Left lung (tissue), 10 donors: Measurements from ENCODE around the gene NUDT22. TPM values are rescaled to one million over a fixed set of nuclear protein-coding genes. Genes with fewer than 3 reads are reported as not detected.
A peak's percentile ranks its signal among the peaks of the same experiment; 100 is the strongest.

Experiments
- ATAC-seq: fragments of 200-7000 bp; cut with Tn5 transposase; one replicate; pipeline ENCODE4 v1.9.1; 2020; ENCODE audit warnings: moderate library complexity
- DNase-seq, 4 donors: peaks; one replicate each; pipeline ENCODE4 v3.0.0-alpha.2; 2013 to 2020
- H3K27ac ChIP-seq, 2 donors: fragments of 200-600 bp; sonication (generic) in 1 of 2; one replicate each; pipeline versions ENCODE4 v1.5.0 to v1.8.0; 2020 to 2021
- H3K27me3 ChIP-seq, 2 donors: fragments of 200-600 bp; sonication (generic) in 1 of 2; one replicate each; pipeline versions ENCODE4 v1.5.0 to v1.8.0; 2020 to 2021
- H3K36me3 ChIP-seq, 2 donors: fragments of 200-600 bp; sonication (generic) in 1 of 2; one replicate each; pipeline versions ENCODE4 v1.5.0 to v1.8.0; 2020 to 2021
- H3K4me1 ChIP-seq, 2 donors: fragments of 200-600 bp; one replicate each; pipeline ENCODE4 v1.8.0; 2021
- H3K4me3 ChIP-seq, 2 donors: fragments of 200-600 bp; sonication (generic) in 1 of 2; one replicate each; pipeline versions ENCODE4 v1.5.0 to v1.8.0; 2020 to 2021; ENCODE audit warnings: mild to moderate bottlenecking in 1 of 2
- H3K9me3 ChIP-seq, 2 donors: fragments of 200-600 bp; sonication (generic) in 1 of 2; one replicate each; pipeline versions ENCODE4 v1.5.0 to v1.8.0; 2020 to 2021
- intact Hi-C, 2 donors: fragments of 100-400 bp; cut with DNase I; formaldehyde crosslinking; loops; one replicate each; pipeline versions ENCODE4 v1.11.2 to v1.14.2; 2022
- polyA plus RNA-seq, 6 donors: library from polyadenylated mRNA; unstranded; fragments of 120-200 nt; gene quantifications; one replicate each; pipeline ENCODE4 v1.2.1, GENCODE V29; 2013; ENCODE audit not compliant: insufficient read length in 6 of 6
- total RNA-seq, 2 donors: library from RNA; stranded (reverse); fragmentation: NEBNext Ultra II Directional; extraction: Animal tissue kit (Norgen Biotek cat#: 25700); gene quantifications; one replicate each; pipeline ENCODE4 v1.2.1, GENCODE V29; 2021
- TF ChIP-seq, protein P1 (sequence below), 2 donors: fragments of 200-600 bp; sonication (generic) in 1 of 2; IDR thresholded peaks; one replicate each; pipeline versions ENCODE4 v1.5.0 to v1.8.0; 2021; ENCODE audit warnings: antibody characterized with exemption in 2 of 2
- donor health status: DM: no; HTN: yes; CAD: no.
- donor health status: DM: no; HTN: no; CAD: no.

The NUDT22 gene
- total and polyA plus RNA-seq, 8 donors = 17.1 to 54.3 (median 23.6) TPM

DNA sequence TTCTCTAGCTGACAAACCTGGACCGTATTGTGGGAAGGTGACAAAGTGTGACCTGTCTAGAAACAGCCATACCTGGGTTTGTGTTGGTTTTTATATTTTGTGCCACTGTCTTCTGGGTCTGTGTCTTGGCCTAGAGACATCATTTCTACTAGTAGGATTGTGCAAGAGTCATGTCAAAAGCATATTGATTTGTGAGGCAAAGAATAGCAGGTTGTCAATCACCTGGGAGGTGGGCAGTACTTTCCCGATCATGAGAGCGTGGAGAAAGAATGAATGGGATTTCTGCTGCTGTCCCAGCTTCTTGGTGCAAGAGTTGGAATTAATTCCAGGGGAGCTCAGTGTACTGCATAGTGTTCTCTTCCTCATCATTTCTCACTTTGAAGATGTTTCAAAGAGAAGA, 24.5 kb upstream of the NUDT22 start:
- TF ChIP-seq, protein P1, sequence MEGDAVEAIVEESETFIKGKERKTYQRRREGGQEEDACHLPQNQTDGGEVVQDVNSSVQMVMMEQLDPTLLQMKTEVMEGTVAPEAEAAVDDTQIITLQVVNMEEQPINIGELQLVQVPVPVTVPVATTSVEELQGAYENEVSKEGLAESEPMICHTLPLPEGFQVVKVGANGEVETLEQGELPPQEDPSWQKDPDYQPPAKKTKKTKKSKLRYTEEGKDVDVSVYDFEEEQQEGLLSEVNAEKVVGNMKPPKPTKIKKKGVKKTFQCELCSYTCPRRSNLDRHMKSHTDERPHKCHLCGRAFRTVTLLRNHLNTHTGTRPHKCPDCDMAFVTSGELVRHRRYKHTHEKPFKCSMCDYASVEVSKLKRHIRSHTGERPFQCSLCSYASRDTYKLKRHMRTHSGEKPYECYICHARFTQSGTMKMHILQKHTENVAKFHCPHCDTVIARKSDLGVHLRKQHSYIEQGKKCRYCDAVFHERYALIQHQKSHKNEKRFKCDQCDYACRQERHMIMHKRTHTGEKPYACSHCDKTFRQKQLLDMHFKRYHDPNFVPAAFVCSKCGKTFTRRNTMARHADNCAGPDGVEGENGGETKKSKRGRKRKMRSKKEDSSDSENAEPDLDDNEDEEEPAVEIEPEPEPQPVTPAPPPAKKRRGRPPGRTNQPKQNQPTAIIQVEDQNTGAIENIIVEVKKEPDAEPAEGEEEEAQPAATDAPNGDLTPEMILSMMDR (IDR thresholded peaks at IDR 0.05) = no peak
- intact Hi-C loops = loop anchor here in 1 of 2 donors (5.0 kb wide), 1 partner anchor 101 kb away; the partner anchor contains the start of gene CATSPERZ

DNA sequence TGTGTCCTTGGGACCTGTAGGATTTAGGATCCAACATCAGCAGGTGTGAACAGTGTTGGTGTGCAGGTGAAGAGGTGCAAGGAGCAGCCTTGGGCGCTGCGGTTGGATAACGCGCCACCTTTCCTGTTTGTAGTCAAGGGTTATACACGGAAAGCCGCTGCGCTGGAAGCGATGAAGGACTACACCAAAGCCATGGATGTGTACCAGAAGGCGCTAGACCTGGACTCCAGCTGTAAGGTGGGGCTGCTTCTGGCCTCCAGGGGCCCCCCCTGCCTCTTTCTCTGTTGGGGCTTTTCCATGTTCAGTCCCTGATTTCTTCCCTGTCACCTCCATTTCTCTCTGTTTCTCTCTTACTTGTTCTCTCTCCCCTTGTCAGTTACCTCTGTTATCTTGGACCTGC, 23.1 kb upstream of the NUDT22 start:
- Histone ChIP-seq H3K9me3 (no peaks in the 10 kb centered on the region), H3K27ac (no peak overlapping the region), H3K27me3 (no peaks in the 10 kb centered on the region), H3K36me3 (peaks cover 7 to 85% of the 10 kb centered on the region in 2 donors), H3K4me3 (no peak overlapping the region), H3K4me1 (peaks cover 2 to 37% of the 10 kb centered on the region in 2 donors)
- TF ChIP-seq, protein P1 (IDR thresholded peaks at IDR 0.05) = no peak
- DNase-seq = peak in 1 of 4 donors; percentile 41
- no peak for ATAC-seq
- intact Hi-C loops = loop anchor here in 1 of 2 donors (5.0 kb wide), 1 partner anchor 99 kb away; the partner anchor contains the start of gene CATSPERZ

More for the DNA sequence above, 24.5 kb upstream of the NUDT22 start:
- Histone ChIP-seq H3K4me3 (no peak overlapping the region), H3K27me3 (no peaks in the 10 kb centered on the region), H3K27ac (no peak overlapping the region), H3K4me1 (peaks cover 0 to 28% of the 10 kb centered on the region in 2 donors), H3K36me3 (peaks cover 7 to 97% of the 10 kb centered on the region in 2 donors), H3K9me3 (no peaks in the 10 kb centered on the region)
- no peak for DNase-seq
- ATAC-seq = no peak

DNA sequence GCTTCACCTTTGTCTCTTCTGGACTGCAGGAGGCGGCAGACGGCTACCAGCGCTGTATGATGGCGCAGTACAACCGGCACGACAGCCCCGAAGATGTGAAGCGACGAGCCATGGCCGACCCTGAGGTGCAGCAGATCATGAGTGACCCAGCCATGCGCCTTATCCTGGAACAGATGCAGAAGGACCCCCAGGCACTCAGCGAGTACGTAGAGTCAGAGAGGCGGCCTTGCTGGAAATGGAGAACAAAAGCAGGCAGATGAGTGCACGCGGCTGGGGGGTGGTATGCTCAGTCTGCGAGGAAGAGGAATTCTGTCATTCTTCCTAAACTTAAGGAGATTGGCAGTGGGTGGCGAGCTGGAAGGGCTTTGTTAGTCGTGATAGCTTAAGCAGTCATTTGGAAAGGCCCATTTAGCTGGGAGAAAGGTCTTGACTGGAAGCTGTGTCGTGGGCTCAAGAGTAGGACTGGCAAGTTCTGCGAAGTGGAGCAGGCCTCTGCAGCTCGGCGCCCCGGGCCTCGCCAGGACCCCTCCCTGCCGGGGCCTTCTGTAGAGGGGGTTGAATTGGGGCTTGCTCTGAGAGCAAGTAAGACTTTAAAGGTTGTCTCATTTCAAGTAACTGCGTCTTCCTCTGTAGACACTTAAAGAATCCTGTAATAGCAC, 22.5 kb upstream of the NUDT22 start:
- no peaks in the 10 kb centered on the region for H3K27me3 ChIP-seq
- TF ChIP-seq, protein P1 (IDR thresholded peaks at IDR 0.05) = no peak
- H3K27ac ChIP-seq = no peak overlapping the region
- peaks cover 2 to 42% of the 10 kb centered on the region in 2 donors for H3K4me1 ChIP-seq
- DNase-seq = peak in 1 of 4 donors; percentile 66
- no peak for ATAC-seq
- H3K9me3 ChIP-seq = no peaks in the 10 kb centered on the region
- intact Hi-C loops = loop anchor here in 1 of 2 donors (5.0 kb wide), 1 partner anchor 99 kb away; the partner anchor contains the start of gene CATSPERZ
- H3K4me3 ChIP-seq = no peak overlapping the region
- H3K36me3 ChIP-seq = peaks cover 7 to 84% of the 10 kb centered on the region in 2 donors

DNA sequence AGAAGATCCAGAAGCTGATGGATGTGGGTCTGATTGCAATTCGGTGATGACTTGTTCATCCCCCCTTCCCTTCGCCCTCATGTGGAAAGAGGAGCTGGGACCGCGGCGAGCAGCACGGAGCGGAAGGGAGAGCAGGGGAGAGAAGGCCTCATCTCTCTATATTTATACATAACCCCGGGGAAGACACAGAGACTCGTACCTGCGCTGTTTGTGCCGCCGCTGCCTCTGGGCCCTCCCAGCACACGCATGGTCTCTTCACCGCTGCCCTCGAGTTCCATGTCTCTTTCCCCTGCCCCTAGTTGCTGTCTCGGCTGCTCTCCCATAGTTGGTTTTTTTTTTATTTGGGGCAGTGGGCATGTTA, 22.0 kb upstream of the NUDT22 start:
- Histone ChIP-seq H3K27ac (peak overlapping the region in 1 of 2 donors; percentile 94), H3K36me3 (peaks cover 7 to 84% of the 10 kb centered on the region in 2 donors), H3K27me3 (no peaks in the 10 kb centered on the region), H3K4me3 (no peak overlapping the region), H3K4me1 (peaks cover 2 to 47% of the 10 kb centered on the region in 2 donors), H3K9me3 (no peaks in the 10 kb centered on the region)
- DNase-seq (peak in 1 of 4 donors; percentile 56), ATAC-seq (no peak)
- TF ChIP-seq, protein P1 (IDR thresholded peaks at IDR 0.05) = no peak
- intact Hi-C loops = loop anchor here in 1 of 2 donors (5.0 kb wide), 1 partner anchor 98 kb away; the partner anchor contains the start of gene CATSPERZ

DNA sequence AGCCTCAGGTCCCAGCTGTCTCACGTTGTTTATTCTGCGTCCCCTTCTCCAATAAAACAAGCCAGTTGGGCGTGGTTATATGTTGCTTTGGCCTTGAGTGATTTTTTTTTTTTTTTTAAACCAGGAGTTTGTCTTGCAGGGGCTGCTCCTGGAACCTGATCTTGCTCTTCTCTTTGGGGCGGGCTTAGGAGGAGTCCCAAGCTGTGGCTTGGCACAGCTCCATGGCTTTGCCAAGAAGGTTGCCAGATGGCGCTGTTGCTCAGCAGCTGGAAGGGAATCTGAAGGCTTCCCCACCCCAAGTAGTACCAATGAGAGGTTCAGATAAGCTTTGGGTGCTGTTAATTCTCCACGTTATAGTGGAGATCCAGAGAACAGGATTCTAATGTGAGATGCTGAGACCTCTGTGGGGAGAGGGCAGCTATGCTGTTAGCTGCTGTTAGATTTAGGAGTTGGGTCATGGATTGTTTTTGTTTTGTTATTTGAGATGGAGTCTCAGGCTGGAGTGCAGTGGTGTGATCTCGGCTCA, 21.5 kb upstream of the NUDT22 start:
- intact Hi-C loops = loop anchor here in 1 of 2 donors (5.0 kb wide), 1 partner anchor 98 kb away; the partner anchor contains the start of gene CATSPERZ
- H3K36me3 ChIP-seq = peaks cover 7 to 84% of the 10 kb centered on the region in 2 donors
- H3K27me3 ChIP-seq = no peaks in the 10 kb centered on the region
- TF ChIP-seq, protein P1 (IDR thresholded peaks at IDR 0.05) = peak; percentile 54 to 63
- H3K4me1 ChIP-seq = peaks cover 2 to 52% of the 10 kb centered on the region in 2 donors
- DNase-seq (peak in 3 of 4 donors; percentile 89 to 90 (median 89)), ATAC-seq (peak; percentile 76)
- no peak overlapping the region for H3K4me3 ChIP-seq
- peak overlapping the region; percentile 81 to 94 for H3K27ac ChIP-seq
- H3K9me3 ChIP-seq = no peaks in the 10 kb centered on the region
